Measurements from ENCODE around the gene SLC38A3. TPM values are rescaled to one million over a fixed set of nuclear protein-coding genes. Genes with fewer than 3 reads are reported as not detected.

SLC38A3 gene
- total RNA-seq, 2 donors from 2014 or later = 2.4 to 7.9 TPM

- H3K9me3 ChIP-seq = no peaks in the 10 kb centered on the region
- H3K27ac ChIP-seq = peak overlapping the region; percentile 61 to 77
- H3K36me3 ChIP-seq = no peaks in the 10 kb centered on the region
- no peak overlapping the region for H3K4me3 ChIP-seq
- TF ChIP-seq CTCF (IDR thresholded peaks at IDR 0.05) = no peak
- DNase-seq (ENCODE audit: low spot score) = no peak
- H3K27me3 ChIP-seq = no peaks in the 10 kb centered on the region
- H3K4me1 ChIP-seq = peaks cover 0 to 80% of the 10 kb centered on the region in 2 donors
Measured at GRCh38 chr3:50169858-50170257, 35.2 kb upstream of the SLC38A3 start.

- TF ChIP-seq CTCF (IDR thresholded peaks at IDR 0.05) = no peak
- no peaks in the 10 kb centered on the region for H3K36me3 ChIP-seq
- H3K27me3 ChIP-seq = no peaks in the 10 kb centered on the region
- H3K27ac ChIP-seq = peak overlapping the region; percentile 61 to 77
- peaks cover 0 to 72% of the 10 kb centered on the region in 2 donors for H3K4me1 ChIP-seq
- DNase-seq (ENCODE audit: low spot score) = peak; percentile 66
- no peak overlapping the region for H3K4me3 ChIP-seq
- H3K9me3 ChIP-seq = no peaks in the 10 kb centered on the region
Measured at GRCh38 chr3:50170689-50171088, 34.4 kb upstream of the SLC38A3 start.

- Histone ChIP-seq H3K4me3 (no peak overlapping the region), H3K36me3 (no peaks in the 10 kb centered on the region), H3K4me1 (peaks cover 0 to 62% of the 10 kb centered on the region in 2 donors), H3K27me3 (no peaks in the 10 kb centered on the region), H3K27ac (peak overlapping the region; percentile 60 to 61), H3K9me3 (no peaks in the 10 kb centered on the region)
- TF ChIP-seq CTCF (IDR thresholded peaks at IDR 0.05) = no peak
- no peak for DNase-seq (ENCODE audit: low spot score)
Measured at GRCh38 chr3:50171540-50172301, 33.4 kb upstream of the SLC38A3 start.

DNA sequence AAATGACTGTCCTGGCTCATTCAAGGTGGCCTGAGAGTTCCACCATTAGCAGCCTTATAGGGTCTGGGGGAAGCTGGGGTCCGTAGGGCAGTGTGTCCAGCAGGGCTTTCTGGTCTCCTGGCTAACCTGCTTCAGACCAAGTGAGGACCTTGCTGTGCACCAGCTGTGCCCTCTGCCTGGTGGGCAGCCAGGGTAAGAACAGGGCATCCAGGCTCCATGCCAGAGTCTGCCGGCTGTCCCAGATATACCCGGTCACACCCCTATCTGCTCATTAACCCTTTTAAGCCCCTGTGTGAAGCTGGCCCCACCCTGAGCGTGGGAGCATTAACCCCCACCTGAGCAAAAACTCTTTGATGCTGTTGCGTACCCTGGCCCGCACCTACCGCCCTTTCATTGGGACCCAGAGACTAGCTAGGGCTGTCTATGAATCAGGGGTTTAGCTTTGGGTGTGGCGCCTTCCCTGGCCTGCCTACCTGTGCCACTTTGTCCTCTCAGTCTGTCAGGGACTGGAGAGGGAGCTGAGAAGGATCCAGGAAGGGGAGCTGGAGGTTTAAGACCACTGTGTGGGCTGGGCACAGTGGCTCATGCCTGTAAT lies 32.3 kb upstream of the SLC38A3 start:
- Histone ChIP-seq H3K9me3 (no peaks in the 10 kb centered on the region), H3K36me3 (no peaks in the 10 kb centered on the region), H3K27me3 (no peaks in the 10 kb centered on the region), H3K4me3 (no peak overlapping the region), H3K4me1 (peaks cover 0 to 52% of the 10 kb centered on the region in 2 donors), H3K27ac (no peak overlapping the region)
- no peak for DNase-seq (ENCODE audit: low spot score)
- no peak for TF ChIP-seq CTCF (IDR thresholded peaks at IDR 0.05)

DNA sequence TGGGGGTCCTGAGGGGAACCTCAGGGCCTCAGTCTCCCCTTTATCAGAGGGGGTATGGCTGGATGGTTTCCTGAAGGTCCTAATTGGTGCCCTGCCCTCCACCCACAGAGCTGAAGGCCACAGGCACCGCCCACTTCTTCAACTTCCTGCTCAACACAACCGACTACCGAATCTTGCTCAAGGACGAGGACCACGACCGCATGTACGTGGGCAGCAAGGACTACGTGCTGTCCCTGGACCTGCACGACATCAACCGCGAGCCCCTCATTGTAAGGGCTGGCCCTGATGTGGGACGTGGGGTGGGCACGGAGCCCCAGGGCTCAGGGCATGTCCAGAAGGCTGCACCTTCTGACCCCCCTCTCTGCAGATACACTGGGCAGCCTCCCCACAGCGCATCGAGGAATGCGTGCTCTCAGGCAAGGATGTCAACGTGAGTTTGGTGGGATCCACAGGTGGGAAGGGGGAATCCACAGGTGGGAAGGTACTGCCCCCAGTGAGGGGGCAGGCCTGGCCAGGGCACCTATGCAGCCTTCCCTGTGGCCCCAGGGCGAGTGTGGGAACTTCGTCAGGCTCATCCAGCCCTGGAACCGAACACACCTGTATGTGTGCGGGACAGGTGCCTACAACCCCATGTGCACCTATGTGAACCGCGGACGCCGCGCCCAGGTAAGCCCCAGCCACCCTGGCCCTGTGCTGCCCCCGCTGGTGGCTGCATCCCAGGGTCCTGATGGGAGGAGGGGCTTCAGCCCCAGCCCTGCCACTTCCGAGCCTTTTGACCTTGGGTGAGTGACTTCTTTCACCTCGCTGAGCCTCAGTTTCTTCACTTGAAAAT lies 31.2 kb upstream of the SLC38A3 start:
- H3K9me3 ChIP-seq = no peaks in the 10 kb centered on the region
- H3K36me3 ChIP-seq = no peaks in the 10 kb centered on the region
- no peak overlapping the region for H3K27ac ChIP-seq
- H3K27me3 ChIP-seq = no peaks in the 10 kb centered on the region
- H3K4me3 ChIP-seq = no peak overlapping the region
- H3K4me1 ChIP-seq = peaks cover 0 to 40% of the 10 kb centered on the region in 2 donors
- no peak for TF ChIP-seq CTCF (IDR thresholded peaks at IDR 0.05)
- DNase-seq (ENCODE audit: low spot score) = no peak
